Measurements from ENCODE around the gene DDAH1.

DDAH1 gene

DNA sequence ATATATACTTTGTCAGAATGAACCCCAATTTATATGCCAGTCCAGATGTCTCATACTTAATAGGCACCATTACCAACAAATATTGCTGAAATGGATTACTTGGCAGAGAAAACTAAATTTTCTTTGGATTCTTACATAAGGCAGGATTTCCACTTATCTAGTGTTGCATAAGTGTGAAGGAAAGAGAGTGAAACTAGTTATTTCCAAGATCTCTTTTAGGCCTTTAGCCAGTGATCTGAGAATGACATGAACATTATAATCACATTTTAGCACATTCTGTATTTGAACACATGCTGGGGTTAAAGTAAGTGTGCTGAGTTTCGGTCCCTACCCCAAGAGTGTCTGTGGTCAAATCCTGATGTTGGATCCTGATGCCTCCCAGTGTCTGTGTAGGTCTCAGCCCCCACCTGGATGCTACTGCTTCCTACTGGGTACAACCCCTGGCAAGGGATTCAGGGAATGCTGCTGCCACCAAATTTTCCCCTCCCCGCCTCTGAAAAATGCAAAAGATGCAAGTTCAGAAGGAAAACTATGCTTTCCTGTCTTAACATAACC, 11.2 kb downstream of the DDAH1 start:
- DNase-seq = no peak
- no peak for TF ChIP-seq CTCF (IDR thresholded peaks at IDR 0.05; ENCODE audit: low read depth, low read length)
- H3K27ac ChIP-seq = no peak overlapping the region
- H3K36me3 ChIP-seq = no peaks in the 10 kb centered on the region
- no peaks in the 10 kb centered on the region for H3K9me3 ChIP-seq (ENCODE audit: severe bottlenecking)
- no peak overlapping the region for H3K4me3 ChIP-seq (ENCODE audit: low read depth, low read length)
- no peaks in the 10 kb centered on the region for H3K27me3 ChIP-seq (ENCODE audit: insufficient read depth, low read depth, severe bottlenecking)

DNA sequence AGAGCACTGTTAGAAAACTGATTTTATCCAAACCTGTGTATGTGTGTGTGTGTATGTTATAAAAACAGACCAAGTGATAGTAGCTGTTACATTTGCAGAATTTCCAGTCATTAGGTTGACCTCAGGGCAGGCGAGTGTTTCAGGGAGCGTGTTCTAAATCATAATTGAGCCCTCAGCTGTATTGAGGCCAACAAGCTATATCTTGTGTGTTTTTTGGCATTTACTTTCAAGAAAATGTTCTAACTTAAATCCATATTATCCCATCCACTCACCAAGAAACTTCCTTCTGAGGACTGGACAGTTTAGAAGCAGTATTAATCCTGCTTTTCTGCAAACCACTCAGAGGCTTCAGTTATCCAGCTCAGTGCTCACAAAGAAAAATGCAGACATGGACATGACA, 12.0 kb downstream of the DDAH1 start:
- Histone ChIP-seq H3K27ac (no peak overlapping the region), H3K27me3 (ENCODE audit: insufficient read depth, low read depth, severe bottlenecking) (no peaks in the 10 kb centered on the region), H3K9me3 (ENCODE audit: severe bottlenecking) (no peaks in the 10 kb centered on the region), H3K36me3 (no peaks in the 10 kb centered on the region), H3K4me3 (ENCODE audit: low read depth, low read length) (no peak overlapping the region)
- no peak for DNase-seq
- TF ChIP-seq CTCF (IDR thresholded peaks at IDR 0.05; ENCODE audit: low read depth, low read length) = no peak

GRCh38 chr1:85451236-85451830, 13.6 kb downstream of the DDAH1 start:
- no peak overlapping the region for H3K4me3 ChIP-seq (ENCODE audit: low read depth, low read length)
- no peak for DNase-seq
- TF ChIP-seq CTCF (IDR thresholded peaks at IDR 0.05; ENCODE audit: low read depth, low read length) = no peak
- H3K9me3 ChIP-seq (ENCODE audit: severe bottlenecking) = no peaks in the 10 kb centered on the region
- H3K27me3 ChIP-seq (ENCODE audit: insufficient read depth, low read depth, severe bottlenecking) = no peaks in the 10 kb centered on the region
- H3K27ac ChIP-seq = no peak overlapping the region
- H3K36me3 ChIP-seq = no peaks in the 10 kb centered on the region

DNA sequence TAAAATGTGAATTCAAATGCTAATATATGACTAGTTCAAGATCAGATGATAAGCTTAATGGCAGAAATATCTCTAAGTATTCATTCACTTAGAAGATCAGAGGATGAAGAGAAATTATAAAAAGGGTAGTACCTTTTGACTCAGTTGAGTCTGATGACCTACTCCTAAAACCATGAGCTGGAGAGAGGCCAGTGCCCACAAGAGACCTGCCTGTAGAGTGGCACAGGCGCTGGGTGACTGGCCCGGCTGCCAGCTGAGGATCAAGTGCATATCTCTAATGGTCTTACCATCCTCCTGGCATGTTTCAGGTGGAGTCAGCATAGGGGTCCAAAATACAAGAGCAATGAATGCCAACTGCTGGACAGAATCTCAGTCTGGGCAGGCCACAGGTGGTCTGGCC, 14.1 kb downstream of the DDAH1 start:
- Histone ChIP-seq H3K9me3 (ENCODE audit: severe bottlenecking) (no peaks in the 10 kb centered on the region), H3K27ac (no peak overlapping the region), H3K36me3 (no peaks in the 10 kb centered on the region), H3K27me3 (ENCODE audit: insufficient read depth, low read depth, severe bottlenecking) (no peaks in the 10 kb centered on the region), H3K4me3 (ENCODE audit: low read depth, low read length) (no peak overlapping the region)
- no peak for TF ChIP-seq CTCF (IDR thresholded peaks at IDR 0.05; ENCODE audit: low read depth, low read length)
- no peak for DNase-seq

- Histone ChIP-seq H3K27me3 (ENCODE audit: insufficient read depth, low read depth, severe bottlenecking) (no peaks in the 10 kb centered on the region), H3K27ac (no peak overlapping the region), H3K36me3 (no peaks in the 10 kb centered on the region), H3K9me3 (ENCODE audit: severe bottlenecking) (no peaks in the 10 kb centered on the region), H3K4me3 (ENCODE audit: low read depth, low read length) (no peak overlapping the region)
- TF ChIP-seq CTCF (IDR thresholded peaks at IDR 0.05; ENCODE audit: low read depth, low read length) = no peak
- peak; percentile 47 for DNase-seq
Measured at GRCh38 chr1:85449356-85449755, 15.6 kb downstream of the DDAH1 start.

DNA sequence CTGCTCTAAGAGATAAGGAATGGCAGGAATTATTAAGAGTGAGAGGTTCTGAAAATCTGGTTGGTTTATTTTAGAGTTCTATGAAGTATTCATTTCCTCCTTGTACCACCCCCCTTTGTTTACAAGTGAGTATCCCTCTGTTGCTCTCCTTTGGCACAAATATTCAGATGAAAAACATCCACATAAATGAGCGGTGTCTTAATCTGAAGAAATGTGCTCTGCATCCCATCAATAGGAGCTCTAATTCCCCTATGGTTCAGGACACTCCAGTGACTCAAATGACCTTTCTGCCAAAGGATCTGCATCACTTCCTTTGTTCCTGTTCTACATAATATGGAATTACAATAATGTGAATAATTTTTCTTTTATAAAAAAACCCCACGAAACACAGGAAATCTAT, 16.6 kb downstream of the DDAH1 start:
- Histone ChIP-seq H3K4me3 (ENCODE audit: low read depth, low read length) (no peak overlapping the region), H3K9me3 (ENCODE audit: severe bottlenecking) (no peaks in the 10 kb centered on the region), H3K36me3 (no peaks in the 10 kb centered on the region), H3K27me3 (ENCODE audit: insufficient read depth, low read depth, severe bottlenecking) (no peaks in the 10 kb centered on the region), H3K27ac (no peak overlapping the region)
- DNase-seq = no peak
- TF ChIP-seq CTCF (IDR thresholded peaks at IDR 0.05; ENCODE audit: low read depth, low read length) = no peak
